ENCODE results near the gene KCNH3.
A peak's percentile ranks its signal among the peaks of the same experiment; 100 is the strongest.
"Not testable (repeated sequence)": the region's sequence is repeated elsewhere in the genome, so short reads cannot be mapped to it uniquely, and the experiment has no call there.

Gene KCNH3

GRCh38 chr12:49538510-49539403 is at the start of gene KCNH3:
KCNH3 (plus strand) TSS chr12:49539030; CDS start chr12:49539417, 387 bp downstream.
- DNase-seq: peak; percentile 35

GRCh38 chr12:49489154-49489553 is 49.7 kb upstream of the KCNH3 start:
- no peak for DNase-seq

- no peak for DNase-seq
Observed at GRCh38 chr12:49489720-49490119, 49.1 kb upstream of the KCNH3 start.

GRCh38 chr12:49491823-49492222 is 47.0 kb upstream of the KCNH3 start:
- no peak for DNase-seq

- DNase-seq: no peak
Observed at GRCh38 chr12:49493900-49494299, 44.9 kb upstream of the KCNH3 start.

GRCh38 chr12:49496417-49497360 is 42.1 kb upstream of the KCNH3 start:
- peak; percentile 28 for DNase-seq

GRCh38 chr12:49501895-49502294 is 36.9 kb upstream of the KCNH3 start:
- DNase-seq: no peak

- no peak for DNase-seq
Observed at GRCh38 chr12:49502590-49502989, 36.2 kb upstream of the KCNH3 start.

- no peak for DNase-seq
Observed at GRCh38 chr12:49503674-49504180, 35.1 kb upstream of the KCNH3 start.

- DNase-seq: no peak
Observed at GRCh38 chr12:49505672-49506071, 33.2 kb upstream of the KCNH3 start.

GRCh38 chr12:49507139-49507538 is 31.7 kb upstream of the KCNH3 start:
- DNase-seq: no peak

- not testable (repeated sequence) for DNase-seq
Observed at GRCh38 chr12:49509681-49510080, 29.1 kb upstream of the KCNH3 start.

- no peak for DNase-seq
Observed at GRCh38 chr12:49511410-49511809, 27.4 kb upstream of the KCNH3 start.

GRCh38 chr12:49512546-49512945 is 26.3 kb upstream of the KCNH3 start:
- DNase-seq: no peak

GRCh38 chr12:49515266-49515665 is 23.6 kb upstream of the KCNH3 start:
- no peak for DNase-seq

- no peak for DNase-seq
Observed at GRCh38 chr12:49518914-49519573, 19.8 kb upstream of the KCNH3 start.

- no peak for DNase-seq
Observed at GRCh38 chr12:49519574-49519936, 19.3 kb upstream of the KCNH3 start.

GRCh38 chr12:49521389-49521788 is 17.4 kb upstream of the KCNH3 start:
- no peak for DNase-seq

- DNase-seq: no peak
Observed at GRCh38 chr12:49524660-49525324, 14.0 kb upstream of the KCNH3 start.

- no peak for DNase-seq
Observed at GRCh38 chr12:49525942-49526341, 12.9 kb upstream of the KCNH3 start.

GRCh38 chr12:49527361-49528130 is 11.3 kb upstream of the KCNH3 start:
- no peak for DNase-seq

GRCh38 chr12:49529414-49529813 is 9.4 kb upstream of the KCNH3 start:
- no peak for DNase-seq
